PC-3 (cell line): ENCODE results near the gene RPS27L. TPM values are rescaled to one million over a fixed set of nuclear protein-coding genes. Genes with fewer than 3 reads are reported as not detected.
A peak's percentile ranks its signal among the peaks of the same experiment; 100 is the strongest.

ENCODE experiments used
- ATAC-seq: fragments of 200-7000 bp; cut with Tn5 transposase; 2 replicates; pipeline ENCODE4 v1.9.1; 2020; ENCODE audit warnings: mild to moderate bottlenecking, moderate library complexity
- BruUV-seq: library from RNA; stranded (reverse); fragments of 400-500 nt; replicated peaks from 2 replicates; lab custom pipeline; 2021; lab: Mats Ljungman, UMichigan
- CTCF ChIA-PET: fragments of 300-600 bp; sonication (Branson Sonifier 250); formaldehyde crosslinking; loops from one replicate; lab custom pipeline; 2022; ENCODE audit warnings: antibody characterized with exemption; lab: Charles Lee
- POLR2A ChIA-PET: fragments of 300-600 bp; sonication (Branson Sonifier 250); formaldehyde crosslinking; loops from one replicate; lab custom pipeline; 2022; ENCODE audit warnings: antibody characterized with exemption; ENCODE audit not compliant: unreplicated experiment; lab: Charles Lee
- DNase-seq: peaks from one replicate; pipeline ENCODE4 v3.0.0-alpha.2; 2015
- H2AFZ ChIP-seq: fragments of 300-600 bp; sonication (generic); 2 replicates; pipeline ENCODE4 v1.6.0; 2016; ENCODE audit warnings: antibody characterized with exemption, low read length
- H3F3A ChIP-seq: fragments of 300-600 bp; sonication (generic); one replicate; pipeline ENCODE4 v1.6.0; 2017; ENCODE audit warnings: antibody characterized with exemption, low read length, control low read depth, mild to moderate bottlenecking; ENCODE audit not compliant: unreplicated experiment
- H3K27ac ChIP-seq: fragments of 300-600 bp; sonication (generic); 2 replicates; pipeline ENCODE4 v1.5.1; 2016; ENCODE audit warnings: mild to moderate bottlenecking, low read length
- H3K27me3 ChIP-seq: fragments of 300-600 bp; sonication (generic); 2 replicates; pipeline ENCODE4 v1.6.1; 2016; ENCODE audit warnings: low read length, mixed read lengths
- H3K36me3 ChIP-seq: fragments of 300-600 bp; sonication (generic); 2 replicates; pipeline ENCODE4 v1.6.1; 2016; ENCODE audit warnings: low read depth, mixed run types, low read length, mixed read lengths
- H3K4me1 ChIP-seq: fragments of 300-600 bp; sonication (generic); 2 replicates; pipeline ENCODE4 v1.5.1; 2016; ENCODE audit warnings: low read length; ENCODE audit not compliant: insufficient read depth
- H3K4me2 ChIP-seq: fragments of 300-600 bp; sonication (generic); 2 replicates; pipeline ENCODE4 v1.6.0; 2016; ENCODE audit warnings: low read length
- H3K4me3 ChIP-seq: fragments of 300-600 bp; sonication (generic); 2 replicates; pipeline ENCODE4 v1.5.1; 2016; ENCODE audit warnings: mild to moderate bottlenecking, low read length, mixed read lengths
- H3K79me2 ChIP-seq: fragments of 300-600 bp; sonication (generic); 2 replicates; pipeline ENCODE4 v1.6.1; 2017; ENCODE audit warnings: low read length, mixed read lengths
- H3K9ac ChIP-seq: fragments of 300-600 bp; sonication (generic); 2 replicates; pipeline ENCODE4 v1.6.0; 2016; ENCODE audit warnings: mild to moderate bottlenecking, low read length
- H3K9me2 ChIP-seq: fragments of 300-600 bp; sonication (generic); replicated peaks from 2 replicates; pipeline ENCODE4 v1.6.1; 2016; ENCODE audit warnings: mixed run types, low read length, mixed read lengths
- H3K9me3 ChIP-seq: fragments of 300-600 bp; sonication (generic); 2 replicates; pipeline ENCODE4 v1.6.1; 2016; ENCODE audit warnings: low read length, mixed read lengths
- H4K20me1 ChIP-seq: fragments of 300-600 bp; sonication (generic); 2 replicates; pipeline ENCODE4 v1.6.1; 2016; ENCODE audit warnings: low read length, mixed read lengths
- CTCF ChIP-seq: fragments of 300-600 bp; sonication (generic); conservative IDR thresholded peaks from 2 replicates; pipeline ENCODE4 v1.5.1; 2017; ENCODE audit warnings: antibody characterized with exemption, low read depth, mild to moderate bottlenecking, low read length
- EZH2 ChIP-seq: fragments of 300-600 bp; sonication (generic); IDR thresholded peaks from one replicate; pipeline ENCODE4 v1.6.1; 2017; ENCODE audit warnings: antibody characterized with exemption, mild to moderate bottlenecking, low read length; ENCODE audit not compliant: unreplicated experiment
- EZH2phosphoT487 ChIP-seq: fragments of 300-600 bp; sonication (generic); IDR thresholded peaks from 2 replicates; pipeline ENCODE4 v1.6.1; 2018; ENCODE audit warnings: mild to moderate bottlenecking, antibody characterized with exemption, low read length, borderline replicate concordance
- intact Hi-C: fragments of 100-400 bp; cut with micrococcal nuclease; formaldehyde crosslinking; loops from 2 replicates; pipeline ENCODE4 v1.9.0; 2023
- total RNA-seq: library from RNA; depleted of rRNA; stranded (reverse); fragments of >200 nt; gene quantifications from 2 replicates; pipeline ENCODE4 v1.2.3, GENCODE V29; 2014

RPS27L gene
- total RNA-seq, 1 experiment from 2014 or later, result 48.5 TPM

- Histone ChIP-seq H3K4me3 (no peak overlapping the region), H3K27me3 (no peaks in the 10 kb centered on the region), H3K79me2 (no peaks in the 10 kb centered on the region), H3K9me3 (no peaks in the 10 kb centered on the region), H3K4me1 (peaks cover 30% of the 10 kb centered on the region), H3K27ac (peak overlapping the region; percentile 45), H4K20me1 (no peaks in the 10 kb centered on the region), H3K9ac (no peak overlapping the region; the same call in 1 of the 2 replicates), H2AFZ (no peak overlapping the region), H3K9me2 (no peaks in the 10 kb centered on the region), H3K4me2 (no peak overlapping the region), H3K36me3 (no peaks in the 10 kb centered on the region), H3F3A (no peaks in the 10 kb centered on the region)
- ChIA-PET POLR2A (interaction anchor here (0.6 to 0.7 kb wide), 2 partner anchors 15 to 17 kb away, joined by 8 to 14 read pairs; no protein-coding TSS in a partner anchor), CTCF (interaction anchor here (0.7 kb wide), 1 partner anchor 15 kb away, joined by 7 read pairs; no protein-coding TSS in a partner anchor)
- intact Hi-C loops, result no loop called here
- BruUV-seq, result TSS peak; percentile 58
- DNase-seq (no peak), ATAC-seq (no peak)
- TF ChIP-seq CTCF, result no peak
Observed at GRCh38 chr15:63135281-63135680, 22.0 kb downstream of the RPS27L start.

GRCh38 chr15:63134245-63134985, 22.9 kb downstream of the RPS27L start:
- peak; percentile 53 for ATAC-seq
- ChIA-PET POLR2A (no interaction called here), CTCF (no interaction called here)
- no peak overlapping the region for H3K4me3 ChIP-seq
- no peaks in the 10 kb centered on the region for H4K20me1 ChIP-seq
- no TSS peak for BruUV-seq
- peak overlapping the region; percentile 53 for H3K4me2 ChIP-seq
- H3K27me3 ChIP-seq, result no peaks in the 10 kb centered on the region
- peaks cover 30% of the 10 kb centered on the region for H3K4me1 ChIP-seq
- no peaks in the 10 kb centered on the region for H3K9me3 ChIP-seq
- no peaks in the 10 kb centered on the region for H3F3A ChIP-seq
- no peak overlapping the region for H2AFZ ChIP-seq
- no peak overlapping the region for H3K9ac ChIP-seq
- no peaks in the 10 kb centered on the region for H3K79me2 ChIP-seq
- H3K36me3 ChIP-seq, result no peaks in the 10 kb centered on the region
- no peak for TF ChIP-seq EZH2phosphoT487
- no peak for TF ChIP-seq EZH2
- TF ChIP-seq CTCF, result no peak
- H3K27ac ChIP-seq, result peak overlapping the region; percentile 30; the same call in 1 of the 2 replicates
- intact Hi-C loops, result no loop called here
- H3K9me2 ChIP-seq, result no peaks in the 10 kb centered on the region
- no peak for DNase-seq

- ChIA-PET POLR2A (no interaction called here), CTCF (no interaction called here)
- DNase-seq (peak; percentile 30), ATAC-seq (peak; percentile 70)
- peak overlapping the region; percentile 30; the same call in 1 of the 2 replicates for H3K27ac ChIP-seq
- H3K36me3 ChIP-seq, result no peaks in the 10 kb centered on the region
- no peaks in the 10 kb centered on the region for H3F3A ChIP-seq
- no peak for TF ChIP-seq CTCF
- no peak for TF ChIP-seq EZH2phosphoT487
- TF ChIP-seq EZH2, result no peak
- no peaks in the 10 kb centered on the region for H3K27me3 ChIP-seq
- no peaks in the 10 kb centered on the region for H3K9me3 ChIP-seq
- no peaks in the 10 kb centered on the region for H3K9me2 ChIP-seq
- intact Hi-C loops, result no loop called here
- H3K4me1 ChIP-seq, result peaks cover 30% of the 10 kb centered on the region
- H3K4me2 ChIP-seq, result peak overlapping the region; percentile 53
- no peak overlapping the region for H3K9ac ChIP-seq
- no peaks in the 10 kb centered on the region for H3K79me2 ChIP-seq
- H3K4me3 ChIP-seq, result no peak overlapping the region
- BruUV-seq, result no TSS peak
- H4K20me1 ChIP-seq, result no peaks in the 10 kb centered on the region
- no peak overlapping the region for H2AFZ ChIP-seq
Observed at GRCh38 chr15:63133786-63134185, 23.5 kb downstream of the RPS27L start.
